HL-60 (cell line): ENCODE results near the gene NEDD4.

Source experiments
- DNase-seq, 2 experiments: peaks; one replicate each; pipeline ENCODE4 v3.0.0-alpha.2; 2010 to 2020; ENCODE audit warnings: low read depth in 1 of 2, low spot score in 1 of 2
- H3K27ac ChIP-seq: fragments of 250-450 bp; sonication (Bioruptor Pico); replicated peaks from 2 replicates; pipeline ENCODE4 v1.5.1; 2020; ENCODE audit warnings: mild to moderate bottlenecking, moderate library complexity
- H3K27me3 ChIP-seq: fragments of 250-450 bp; sonication (Bioruptor Pico); 2 replicates; pipeline ENCODE4 v1.5.1; 2021; ENCODE audit warnings: mild to moderate bottlenecking, moderate library complexity; ENCODE audit not compliant: insufficient read depth, poor library complexity, severe bottlenecking
- H3K4me3 ChIP-seq: replicated peaks from 2 replicates; pipeline ENCODE4 v1.5.1; 2011; ENCODE audit warnings: mild to moderate bottlenecking, control low read depth, low read length; ENCODE audit not compliant: insufficient read depth
- GABPA ChIP-seq: IDR thresholded peaks from 2 replicates; pipeline ENCODE4 v1.6.1; 2012; ENCODE audit warnings: low read depth
- POLR2AphosphoS5 ChIP-seq: IDR thresholded peaks from 2 replicates; pipeline ENCODE4 v1.6.1; 2012; ENCODE audit warnings: low read depth
- SPI1 ChIP-seq: IDR thresholded peaks from 2 replicates; pipeline ENCODE4 v1.6.1; 2012; ENCODE audit warnings: low read depth, mild to moderate bottlenecking, borderline replicate concordance
- TF ChIP-seq, protein P1 (sequence below): IDR thresholded peaks from 2 replicates; pipeline ENCODE4 v1.6.1; 2012; ENCODE audit warnings: low read depth; ENCODE audit not compliant: insufficient replicate concordance
- TF ChIP-seq, protein P2 (sequence below): IDR thresholded peaks from one replicate; pipeline ENCODE4 v1.5.1; 2011; ENCODE audit warnings: low read length, control low read depth, inconsistent platforms; ENCODE audit not compliant: insufficient read depth

The NEDD4 gene

DNA sequence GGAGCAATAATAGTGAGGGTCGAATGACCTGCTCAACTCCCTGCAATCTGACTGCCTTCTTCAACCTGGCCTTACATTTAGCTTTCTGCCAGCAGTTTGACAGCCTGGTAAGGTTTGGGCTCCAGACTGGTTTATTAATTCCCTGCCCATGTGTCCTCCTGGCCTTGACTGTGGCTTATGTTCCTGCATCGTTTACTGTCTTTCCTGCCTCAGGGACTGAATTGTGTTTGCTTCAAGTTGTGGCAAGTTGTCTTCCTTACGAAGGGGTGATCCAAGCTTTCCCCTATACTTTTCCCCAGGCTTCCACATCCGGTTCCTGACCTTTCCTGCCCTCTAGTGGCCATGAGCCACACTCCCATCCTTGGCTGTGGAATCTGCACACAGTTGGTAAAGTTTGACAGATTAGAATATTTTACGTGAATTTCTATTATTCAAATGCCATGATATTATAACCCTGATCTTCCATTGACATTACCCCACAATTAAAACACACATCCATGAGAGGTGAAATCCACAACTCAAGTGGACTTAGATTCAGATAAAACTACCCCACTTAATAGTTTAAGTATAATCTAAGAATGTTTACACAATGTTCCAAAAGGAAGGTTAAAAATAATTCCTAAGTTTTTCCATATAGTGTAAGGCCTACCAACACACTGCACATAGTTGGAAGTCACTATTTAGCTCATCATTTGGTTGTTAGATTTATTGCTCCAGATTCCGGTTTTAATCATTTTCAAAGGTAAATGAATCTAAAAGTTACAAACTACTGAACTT is 95.7 kb downstream of the NEDD4 start:
- Histone ChIP-seq H3K4me3 (no peak overlapping the region), H3K27ac (no peak overlapping the region), H3K27me3 (no peaks in the 10 kb centered on the region)
- TF ChIP-seq, protein P1, sequence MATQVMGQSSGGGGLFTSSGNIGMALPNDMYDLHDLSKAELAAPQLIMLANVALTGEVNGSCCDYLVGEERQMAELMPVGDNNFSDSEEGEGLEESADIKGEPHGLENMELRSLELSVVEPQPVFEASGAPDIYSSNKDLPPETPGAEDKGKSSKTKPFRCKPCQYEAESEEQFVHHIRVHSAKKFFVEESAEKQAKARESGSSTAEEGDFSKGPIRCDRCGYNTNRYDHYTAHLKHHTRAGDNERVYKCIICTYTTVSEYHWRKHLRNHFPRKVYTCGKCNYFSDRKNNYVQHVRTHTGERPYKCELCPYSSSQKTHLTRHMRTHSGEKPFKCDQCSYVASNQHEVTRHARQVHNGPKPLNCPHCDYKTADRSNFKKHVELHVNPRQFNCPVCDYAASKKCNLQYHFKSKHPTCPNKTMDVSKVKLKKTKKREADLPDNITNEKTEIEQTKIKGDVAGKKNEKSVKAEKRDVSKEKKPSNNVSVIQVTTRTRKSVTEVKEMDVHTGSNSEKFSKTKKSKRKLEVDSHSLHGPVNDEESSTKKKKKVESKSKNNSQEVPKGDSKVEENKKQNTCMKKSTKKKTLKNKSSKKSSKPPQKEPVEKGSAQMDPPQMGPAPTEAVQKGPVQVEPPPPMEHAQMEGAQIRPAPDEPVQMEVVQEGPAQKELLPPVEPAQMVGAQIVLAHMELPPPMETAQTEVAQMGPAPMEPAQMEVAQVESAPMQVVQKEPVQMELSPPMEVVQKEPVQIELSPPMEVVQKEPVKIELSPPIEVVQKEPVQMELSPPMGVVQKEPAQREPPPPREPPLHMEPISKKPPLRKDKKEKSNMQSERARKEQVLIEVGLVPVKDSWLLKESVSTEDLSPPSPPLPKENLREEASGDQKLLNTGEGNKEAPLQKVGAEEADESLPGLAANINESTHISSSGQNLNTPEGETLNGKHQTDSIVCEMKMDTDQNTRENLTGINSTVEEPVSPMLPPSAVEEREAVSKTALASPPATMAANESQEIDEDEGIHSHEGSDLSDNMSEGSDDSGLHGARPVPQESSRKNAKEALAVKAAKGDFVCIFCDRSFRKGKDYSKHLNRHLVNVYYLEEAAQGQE: no peak
- TF ChIP-seq, protein P2, sequence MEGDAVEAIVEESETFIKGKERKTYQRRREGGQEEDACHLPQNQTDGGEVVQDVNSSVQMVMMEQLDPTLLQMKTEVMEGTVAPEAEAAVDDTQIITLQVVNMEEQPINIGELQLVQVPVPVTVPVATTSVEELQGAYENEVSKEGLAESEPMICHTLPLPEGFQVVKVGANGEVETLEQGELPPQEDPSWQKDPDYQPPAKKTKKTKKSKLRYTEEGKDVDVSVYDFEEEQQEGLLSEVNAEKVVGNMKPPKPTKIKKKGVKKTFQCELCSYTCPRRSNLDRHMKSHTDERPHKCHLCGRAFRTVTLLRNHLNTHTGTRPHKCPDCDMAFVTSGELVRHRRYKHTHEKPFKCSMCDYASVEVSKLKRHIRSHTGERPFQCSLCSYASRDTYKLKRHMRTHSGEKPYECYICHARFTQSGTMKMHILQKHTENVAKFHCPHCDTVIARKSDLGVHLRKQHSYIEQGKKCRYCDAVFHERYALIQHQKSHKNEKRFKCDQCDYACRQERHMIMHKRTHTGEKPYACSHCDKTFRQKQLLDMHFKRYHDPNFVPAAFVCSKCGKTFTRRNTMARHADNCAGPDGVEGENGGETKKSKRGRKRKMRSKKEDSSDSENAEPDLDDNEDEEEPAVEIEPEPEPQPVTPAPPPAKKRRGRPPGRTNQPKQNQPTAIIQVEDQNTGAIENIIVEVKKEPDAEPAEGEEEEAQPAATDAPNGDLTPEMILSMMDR: peak; percentile 42
- peak in 1 of 2 experiments; percentile 12 for DNase-seq

DNA sequence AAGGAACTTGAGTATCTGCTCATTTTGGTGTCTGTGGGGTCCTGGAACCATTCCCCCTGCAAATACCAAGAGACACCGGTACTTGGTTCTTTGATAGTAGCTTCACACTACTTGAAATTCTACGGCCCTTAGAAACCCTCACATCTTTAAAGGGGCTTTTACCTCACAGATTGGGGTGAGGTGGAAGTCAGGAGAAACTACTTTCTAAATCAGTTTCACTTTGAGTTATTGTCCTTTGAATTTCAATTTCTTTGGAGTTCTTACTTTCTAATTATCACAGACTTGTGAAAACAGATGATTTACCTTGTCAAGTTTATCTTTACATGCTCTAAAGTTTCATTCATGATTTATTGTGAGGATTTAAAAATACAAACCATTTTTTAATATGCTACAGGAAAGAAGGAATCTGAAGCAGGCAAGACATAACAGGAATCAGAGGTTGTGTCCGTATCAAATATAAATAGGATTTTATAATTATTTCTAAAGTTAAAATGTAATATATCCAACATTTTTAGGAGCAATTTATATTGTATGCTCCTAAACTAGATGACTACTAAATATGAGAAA is 98.9 kb downstream of the NEDD4 start:
- Histone ChIP-seq H3K4me3 (no peak overlapping the region), H3K27me3 (no peaks in the 10 kb centered on the region), H3K27ac (no peak overlapping the region)
- TF ChIP-seq POLR2AphosphoS5: no peak
- TF ChIP-seq, protein P2: no peak
- no peak for TF ChIP-seq GABPA
- TF ChIP-seq, protein P1: no peak
- no peak for TF ChIP-seq SPI1
- no peak for DNase-seq

DNA sequence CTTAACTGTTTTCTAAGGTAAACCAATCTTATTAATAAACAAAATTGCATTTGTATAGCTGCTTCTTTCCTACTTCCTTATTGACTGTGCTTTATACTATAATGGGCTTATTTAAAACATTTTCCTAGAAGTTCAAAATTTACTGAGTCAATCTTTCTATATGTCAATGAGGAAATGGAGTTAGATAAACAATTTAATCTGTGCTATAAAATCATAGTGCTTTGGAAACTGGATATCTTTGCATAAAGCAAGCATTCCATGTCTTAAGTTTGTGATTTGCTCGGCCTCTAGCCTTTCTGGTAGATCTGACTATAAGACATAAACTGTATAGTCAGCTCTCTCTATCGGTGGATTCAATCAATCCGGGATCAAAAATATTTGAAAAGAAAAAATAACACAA is 99.6 kb downstream of the NEDD4 start:
- TF ChIP-seq POLR2AphosphoS5: no peak
- TF ChIP-seq, protein P2: no peak
- no peak for TF ChIP-seq GABPA
- TF ChIP-seq, protein P1: no peak
- TF ChIP-seq SPI1: no peak
- no peaks in the 10 kb centered on the region for H3K27me3 ChIP-seq
- no peak overlapping the region for H3K4me3 ChIP-seq
- no peak for DNase-seq
- H3K27ac ChIP-seq: no peak overlapping the region
